K562 (cell line): ENCODE results near the gene TECPR1. TPM values are rescaled to one million over a fixed set of nuclear protein-coding genes. Genes with fewer than 3 reads are reported as not detected.

Source experiments
- ATAC-seq: fragments of 200-7000 bp; cut with Tn5 transposase; 3 replicates; pipeline ENCODE4 v1.9.1; 2020; ENCODE audit warnings: moderate library complexity
- BruUV-seq: library from RNA; stranded (reverse); fragments of 400-500 nt; replicated peaks from 2 replicates; lab custom pipeline; 2021; lab: Mats Ljungman, UMichigan
- CTCF ChIA-PET: fragments of 300-600 bp; formaldehyde crosslinking; extraction: SDS; loops from one replicate; lab custom pipeline; 2021; ENCODE audit warnings: low intra/inter-chr PET ratio; lab: Yijun Ruan, JAX
- POLR2A ChIA-PET: fragments of 300-600, 350-650 bp; sonication (Branson Sonifier 250); formaldehyde crosslinking; extraction: SDS; loops from one replicate; lab custom pipeline; 2021; ENCODE audit warnings: antibody characterized with exemption, inconsistent platforms; lab: Yijun Ruan, JAX
- DNase-seq, 4 experiments: peaks; one replicate each; pipeline versions ENCODE4 v3.0.0 to v3.0.0-alpha.2; 2011 to 2018; ENCODE audit warnings: low spot score in 3 of 4, mixed read lengths in 3 of 4; ENCODE audit errors: extremely low read depth in 1 of 4
- FAIRE-seq: peaks from 2 replicates; lab custom pipeline; 2011; peaks lifted over from hg19 to GRCh38; lab: Jason Lieb, UNC
- H2AFZ ChIP-seq: 2 replicates; pipeline ENCODE4 v1.6.0; 2011; ENCODE audit warnings: low read depth, low read length, control low read depth, inconsistent platforms
- H3K27ac ChIP-seq: fragments of 200-600 bp; 3 replicates; pipeline ENCODE4 v1.8.0; 2011; ENCODE audit warnings: low read depth, mild to moderate bottlenecking, control low read depth, inconsistent platforms, low read length, moderate library complexity, mixed read lengths; ENCODE audit errors: extremely low read depth
- H3K27me3 ChIP-seq, 2 experiments: fragments of 300-600 bp in 1 of 2; 2 replicates in 1 of 2; 3 replicates in 1 of 2; pipeline versions ENCODE4 v1.6.0 to v1.8.0; 2011; ENCODE audit warnings: inconsistent platforms in 2 of 2, low read length in 2 of 2, mild to moderate bottlenecking in 1 of 2, mixed read lengths in 1 of 2, moderate library complexity in 1 of 2; ENCODE audit not compliant: control insufficient read depth in 2 of 2, insufficient read depth in 2 of 2
- H3K36me3 ChIP-seq: fragments of 300-600 bp; 3 replicates; pipeline ENCODE4 v1.8.0; 2011; ENCODE audit warnings: mild to moderate bottlenecking, low read length, inconsistent platforms; ENCODE audit not compliant: control insufficient read depth, insufficient read depth
- H3K4me1 ChIP-seq, 2 experiments: fragments of 200-600 bp in 1 of 2; replicated peaks in 1 of 2; 2 replicates in 1 of 2; 3 replicates in 1 of 2; pipeline versions ENCODE4 v1.5.1 to v1.8.0; 2011; ENCODE audit warnings: inconsistent platforms in 2 of 2, low read length in 2 of 2, mild to moderate bottlenecking in 1 of 2, mixed read lengths in 1 of 2, moderate library complexity in 1 of 2; ENCODE audit not compliant: control insufficient read depth in 2 of 2, insufficient read depth in 2 of 2
- H3K4me2 ChIP-seq: 2 replicates; pipeline ENCODE4 v1.6.1; 2011; ENCODE audit warnings: low read length, control low read depth, inconsistent platforms, mixed read lengths; ENCODE audit not compliant: insufficient read depth
- H3K4me3 ChIP-seq: fragments of 200-600 bp; sonication (generic), shearing (Covaris generic); 2 replicates; pipeline ENCODE4 v1.5.1; 2016; ENCODE audit warnings: control low read depth, inconsistent platforms
- H3K79me2 ChIP-seq: fragments of 200-600 bp; 3 replicates; pipeline ENCODE4 v1.8.0; 2011; ENCODE audit warnings: low read length, inconsistent platforms; ENCODE audit not compliant: control insufficient read depth, insufficient read depth
- H3K9ac ChIP-seq, 2 experiments: 2 replicates each; pipeline versions ENCODE4 v1.6.0 to v1.6.1; 2011; ENCODE audit warnings: low read depth in 2 of 2, low read length in 2 of 2, control low read depth in 1 of 2, inconsistent platforms in 1 of 2, mild to moderate bottlenecking in 1 of 2, mixed read lengths in 1 of 2; ENCODE audit not compliant: insufficient read depth in 1 of 2
- H3K9me1 ChIP-seq: one replicate; pipeline ENCODE4 v1.6.0; 2011; ENCODE audit warnings: inconsistent platforms, mild to moderate bottlenecking, low read length, moderate library complexity; ENCODE audit not compliant: control insufficient read depth, insufficient read depth
- H3K9me3 ChIP-seq: replicated peaks from 2 replicates; pipeline ENCODE4 v1.5.1; 2011; ENCODE audit warnings: low read depth, low read length, inconsistent platforms; ENCODE audit not compliant: control insufficient read depth, insufficient read depth
- H4K20me1 ChIP-seq: replicated peaks from 2 replicates; pipeline ENCODE4 v1.6.1; 2011; ENCODE audit warnings: low read length, inconsistent platforms, mixed read lengths; ENCODE audit not compliant: control insufficient read depth, insufficient read depth
- CREB3L1 ChIP-seq: fragments of 450-650 bp; IDR thresholded peaks from 2 replicates; pipeline ENCODE4 v1.6.1; 2014; ENCODE audit warnings: low read depth, mild to moderate bottlenecking, moderate library complexity, borderline replicate concordance
- GABPA ChIP-seq: fragments of 200-800 bp; sonication (Bioruptor generic); conservative IDR thresholded peaks from 2 replicates; pipeline ENCODE4 v1.6.1; 2016; ENCODE audit warnings: low read depth, missing genetic modification characterization, missing compliant biosample characterization
- NFYB ChIP-seq: IDR thresholded peaks from 2 replicates; pipeline ENCODE4 v1.6.1; 2011; ENCODE audit warnings: mild to moderate bottlenecking, moderate library complexity; ENCODE audit not compliant: insufficient read length; ENCODE audit errors: extremely low read depth
- WGBS: fragments of 100-300 bp; shearing (Covaris generic); methylation state at CpG from one replicate; pipeline ENCODE4 v1.1.6; 2016; ENCODE audit warnings: low coverage, mixed read lengths; ENCODE audit not compliant: insufficient coverage; ENCODE audit errors: missing lambda C conversion rate; 5-methylcytosine and 5-hydroxymethylcytosine counted together
- in situ Hi-C: fragments of 300-500 bp; cut with MboI; formaldehyde crosslinking; loops from 4 replicates; pipeline ENCODE4 v1.15.0; 2018; ENCODE audit warnings: inconsistent platforms, mixed read lengths
- intact Hi-C: fragments of 100-400 bp; cut with micrococcal nuclease; formaldehyde crosslinking; loops from 2 replicates; pipeline ENCODE4 v1.14.2; 2022
- polyA plus RNA-seq, 8 experiments: library from polyadenylated mRNA; depleted of rRNA in 4 of 8; stranded (reverse) in 5 of 8; unstranded in 3 of 8; fragments of >200 nt; fragmentation: Nextera tagmentation in 2 of 8; fragmentation: Illumina TruSeq in 1 of 8; extraction: Ambion mirVana in 2 of 8; extraction: Trizol in 1 of 8; gene quantifications; 2 replicates each; pipeline versions ENCODE4 v1.2.1 to v1.2.3, GENCODE V29; 2011 to 2014; ENCODE audit warnings: inconsistent platforms in 1 of 8, missing spikeins in 1 of 8
- total RNA-seq, 7 experiments: library from RNA; depleted of rRNA in 6 of 7; stranded (reverse); fragments of >200 nt in 6 of 7; fragmentation: Illumina TruSeq in 2 of 7; extraction: Trizol in 2 of 7; gene quantifications; 2 replicates each; pipeline versions ENCODE4 v1.2.1 to v1.2.3, GENCODE V29; 2011 to 2021; ENCODE audit warnings: low replicate concordance in 1 of 7
- TF ChIP-seq, protein P1 (sequence below), 2 experiments: fragments of 450-650 bp; formaldehyde crosslinking in 1 of 2; IDR thresholded peaks; 2 replicates each; pipeline versions ENCODE4 v1.4.0 to v1.6.1; 2014 to 2020; ENCODE audit warnings: mild to moderate bottlenecking in 2 of 2, borderline replicate concordance in 1 of 2, low read depth in 1 of 2

Gene TECPR1
- total and polyA plus RNA-seq, 9 of the 15 experiments (the other 6 are each of a cell fraction or from before 2014, with no cell fraction given): 0.17 to 15.0 (median 2.2) TPM

DNA sequence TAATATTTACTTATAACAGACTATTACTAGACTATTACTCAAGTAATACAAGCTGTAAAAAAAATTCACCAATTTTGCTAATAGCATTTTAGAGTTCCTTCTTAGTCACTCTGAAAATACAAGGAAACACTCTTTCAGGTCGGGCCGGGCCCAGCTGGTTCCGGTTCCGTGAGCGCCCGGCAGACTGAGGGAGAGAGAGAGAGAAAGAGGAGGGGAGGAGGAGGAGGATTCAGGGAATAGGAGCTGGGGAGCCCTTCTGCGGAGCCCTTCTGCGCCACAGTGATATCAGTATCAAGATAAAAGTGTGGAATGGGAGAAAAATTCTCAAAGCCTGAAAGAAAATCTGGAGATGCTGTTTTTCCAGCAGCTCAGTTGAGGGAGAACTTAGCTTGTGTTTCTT, 71.3 kb downstream of the TECPR1 start:
- H3K4me3 ChIP-seq: no peak overlapping the region
- peaks cover 0 to under 1% of the 10 kb centered on the region in 2 experiments; a peak in 1 of 5 replicates for H3K4me1 ChIP-seq
- ATAC-seq: peak; percentile 36; the same call in 1 of the 3 replicates
- no peak overlapping the region for H3K9ac ChIP-seq
- no peaks in the 10 kb centered on the region for H4K20me1 ChIP-seq
- no peaks in the 10 kb centered on the region for H3K79me2 ChIP-seq
- in situ Hi-C loops: no loop called here
- H2AFZ ChIP-seq: no peak overlapping the region
- H3K9me3 ChIP-seq: no peaks in the 10 kb centered on the region
- H3K27me3 ChIP-seq: no peaks in the 10 kb centered on the region
- FAIRE-seq: no peak
- WGBS: 33% methylated on average over 8 of the region's 8 CpGs
- no peak for DNase-seq
- no peaks in the 10 kb centered on the region for H3K9me1 ChIP-seq
- H3K36me3 ChIP-seq: peaks cover 16% of the 10 kb centered on the region; the same call in 2 of the 3 replicates
- CTCF ChIA-PET: no interaction called here
- no peak overlapping the region for H3K4me2 ChIP-seq
- BruUV-seq: no TSS peak
- intact Hi-C loops: no loop called here
- TF ChIP-seq NFYB: no peak
- TF ChIP-seq GABPA: 0 out of 2 replicates have a peak, but pooled peaks have one; percentile 14
- TF ChIP-seq, protein P1, sequence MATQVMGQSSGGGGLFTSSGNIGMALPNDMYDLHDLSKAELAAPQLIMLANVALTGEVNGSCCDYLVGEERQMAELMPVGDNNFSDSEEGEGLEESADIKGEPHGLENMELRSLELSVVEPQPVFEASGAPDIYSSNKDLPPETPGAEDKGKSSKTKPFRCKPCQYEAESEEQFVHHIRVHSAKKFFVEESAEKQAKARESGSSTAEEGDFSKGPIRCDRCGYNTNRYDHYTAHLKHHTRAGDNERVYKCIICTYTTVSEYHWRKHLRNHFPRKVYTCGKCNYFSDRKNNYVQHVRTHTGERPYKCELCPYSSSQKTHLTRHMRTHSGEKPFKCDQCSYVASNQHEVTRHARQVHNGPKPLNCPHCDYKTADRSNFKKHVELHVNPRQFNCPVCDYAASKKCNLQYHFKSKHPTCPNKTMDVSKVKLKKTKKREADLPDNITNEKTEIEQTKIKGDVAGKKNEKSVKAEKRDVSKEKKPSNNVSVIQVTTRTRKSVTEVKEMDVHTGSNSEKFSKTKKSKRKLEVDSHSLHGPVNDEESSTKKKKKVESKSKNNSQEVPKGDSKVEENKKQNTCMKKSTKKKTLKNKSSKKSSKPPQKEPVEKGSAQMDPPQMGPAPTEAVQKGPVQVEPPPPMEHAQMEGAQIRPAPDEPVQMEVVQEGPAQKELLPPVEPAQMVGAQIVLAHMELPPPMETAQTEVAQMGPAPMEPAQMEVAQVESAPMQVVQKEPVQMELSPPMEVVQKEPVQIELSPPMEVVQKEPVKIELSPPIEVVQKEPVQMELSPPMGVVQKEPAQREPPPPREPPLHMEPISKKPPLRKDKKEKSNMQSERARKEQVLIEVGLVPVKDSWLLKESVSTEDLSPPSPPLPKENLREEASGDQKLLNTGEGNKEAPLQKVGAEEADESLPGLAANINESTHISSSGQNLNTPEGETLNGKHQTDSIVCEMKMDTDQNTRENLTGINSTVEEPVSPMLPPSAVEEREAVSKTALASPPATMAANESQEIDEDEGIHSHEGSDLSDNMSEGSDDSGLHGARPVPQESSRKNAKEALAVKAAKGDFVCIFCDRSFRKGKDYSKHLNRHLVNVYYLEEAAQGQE (IDR thresholded peaks at IDR 0.05; ENCODE audit: borderline replicate concordance): peak; percentile 10; the same call in 1 of the 2 replicates
- TF ChIP-seq, protein P1 (CRISPR knock-in tag; IDR thresholded peaks at IDR 0.05; ENCODE audit: low read depth): no peak
- TF ChIP-seq CREB3L1: no peak
- POLR2A ChIA-PET: interaction anchor here (0.6 kb wide), 1 partner anchor 10 kb away, joined by 3 read pairs; no protein-coding TSS in a partner anchor
- no peak overlapping the region for H3K27ac ChIP-seq
